ENCODE measurements around the gene IGSF8.
A peak's percentile ranks its signal among the peaks of the same experiment; 100 is the strongest.

The IGSF8 gene

DNA sequence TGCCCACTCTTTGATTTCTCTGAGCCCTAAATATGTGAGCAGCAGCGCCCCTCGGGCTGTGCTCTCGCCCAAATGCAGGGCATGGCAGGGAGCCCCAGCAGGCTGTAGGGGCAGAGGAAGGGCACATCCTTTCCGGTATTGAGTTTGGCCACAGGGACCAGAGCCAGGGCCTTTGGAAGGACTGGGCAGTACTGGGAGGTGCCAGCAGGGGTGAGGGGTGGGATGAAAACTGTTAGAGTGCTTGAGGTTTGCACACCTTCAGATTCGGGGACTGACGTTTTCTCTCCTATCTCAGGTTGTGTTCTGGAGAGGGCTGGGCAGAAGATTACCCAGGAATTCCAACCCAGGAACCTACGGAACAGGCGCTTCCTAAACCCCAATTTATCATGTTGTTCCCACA is 15.0 kb upstream of the IGSF8 start:
- Histone ChIP-seq H3K36me3 (ENCODE audit: control insufficient read depth in 2 of 2, insufficient read depth in 1 of 2, low read length in 2 of 2) (no peaks in the 10 kb centered on the region), H3K4me1 (ENCODE audit: control insufficient read depth, insufficient read depth, low read length) (no peaks in the 10 kb centered on the region), H3K27ac (ENCODE audit: extremely low read depth, low read depth, low read length) (no peak overlapping the region), H3K4me3 (ENCODE audit: low read depth, low read length) (no peak overlapping the region), H3K9me3 (ENCODE audit: control insufficient read depth, insufficient read depth, low read depth, low read length) (no peaks in the 10 kb centered on the region)
- TF ChIP-seq ZNF776 (tag by site-specific recombination; IDR thresholded peaks at IDR 0.05; ENCODE audit: borderline replicate concordance) (no peak), IKZF3 (tag by site-specific recombination; IDR thresholded peaks at IDR 0.05) (no peak), ZNF596 (tag by site-specific recombination; IDR thresholded peaks at IDR 0.05) (no peak), KLF10 (tag by site-specific recombination; IDR thresholded peaks at IDR 0.05) (no peak), ZNF292 (tag by site-specific recombination; IDR thresholded peaks at IDR 0.05; ENCODE audit: borderline replicate concordance, low read depth) (no peak), TCF7L2 (IDR thresholded peaks at IDR 0.05; ENCODE audit: borderline replicate concordance, low read depth, low read length) (no peak), ZNF366 (tag by site-specific recombination; conservative IDR thresholded peaks at IDR 0.05) (no peak), ZNF214 (tag by site-specific recombination; IDR thresholded peaks at IDR 0.05; ENCODE audit: borderline replicate concordance) (no peak), REPIN1 (tag by site-specific recombination; IDR thresholded peaks at IDR 0.05; ENCODE audit: low read depth) (no peak), ZNF791 (tag by site-specific recombination; IDR thresholded peaks at IDR 0.05) (no peak), MEIS1 (CRISPR knock-in tag; IDR thresholded peaks at IDR 0.05; ENCODE audit: borderline replicate concordance) (no peak), KLF16 (tag by site-specific recombination; IDR thresholded peaks at IDR 0.05) (no peak), ZNF555 (tag by site-specific recombination; conservative IDR thresholded peaks at IDR 0.05) (no peak), YY2 (tag by site-specific recombination; IDR thresholded peaks at IDR 0.05) (no peak), ZNF473 (tag by site-specific recombination; IDR thresholded peaks at IDR 0.05) (no peak)
- TF ChIP-seq, protein P1, sequence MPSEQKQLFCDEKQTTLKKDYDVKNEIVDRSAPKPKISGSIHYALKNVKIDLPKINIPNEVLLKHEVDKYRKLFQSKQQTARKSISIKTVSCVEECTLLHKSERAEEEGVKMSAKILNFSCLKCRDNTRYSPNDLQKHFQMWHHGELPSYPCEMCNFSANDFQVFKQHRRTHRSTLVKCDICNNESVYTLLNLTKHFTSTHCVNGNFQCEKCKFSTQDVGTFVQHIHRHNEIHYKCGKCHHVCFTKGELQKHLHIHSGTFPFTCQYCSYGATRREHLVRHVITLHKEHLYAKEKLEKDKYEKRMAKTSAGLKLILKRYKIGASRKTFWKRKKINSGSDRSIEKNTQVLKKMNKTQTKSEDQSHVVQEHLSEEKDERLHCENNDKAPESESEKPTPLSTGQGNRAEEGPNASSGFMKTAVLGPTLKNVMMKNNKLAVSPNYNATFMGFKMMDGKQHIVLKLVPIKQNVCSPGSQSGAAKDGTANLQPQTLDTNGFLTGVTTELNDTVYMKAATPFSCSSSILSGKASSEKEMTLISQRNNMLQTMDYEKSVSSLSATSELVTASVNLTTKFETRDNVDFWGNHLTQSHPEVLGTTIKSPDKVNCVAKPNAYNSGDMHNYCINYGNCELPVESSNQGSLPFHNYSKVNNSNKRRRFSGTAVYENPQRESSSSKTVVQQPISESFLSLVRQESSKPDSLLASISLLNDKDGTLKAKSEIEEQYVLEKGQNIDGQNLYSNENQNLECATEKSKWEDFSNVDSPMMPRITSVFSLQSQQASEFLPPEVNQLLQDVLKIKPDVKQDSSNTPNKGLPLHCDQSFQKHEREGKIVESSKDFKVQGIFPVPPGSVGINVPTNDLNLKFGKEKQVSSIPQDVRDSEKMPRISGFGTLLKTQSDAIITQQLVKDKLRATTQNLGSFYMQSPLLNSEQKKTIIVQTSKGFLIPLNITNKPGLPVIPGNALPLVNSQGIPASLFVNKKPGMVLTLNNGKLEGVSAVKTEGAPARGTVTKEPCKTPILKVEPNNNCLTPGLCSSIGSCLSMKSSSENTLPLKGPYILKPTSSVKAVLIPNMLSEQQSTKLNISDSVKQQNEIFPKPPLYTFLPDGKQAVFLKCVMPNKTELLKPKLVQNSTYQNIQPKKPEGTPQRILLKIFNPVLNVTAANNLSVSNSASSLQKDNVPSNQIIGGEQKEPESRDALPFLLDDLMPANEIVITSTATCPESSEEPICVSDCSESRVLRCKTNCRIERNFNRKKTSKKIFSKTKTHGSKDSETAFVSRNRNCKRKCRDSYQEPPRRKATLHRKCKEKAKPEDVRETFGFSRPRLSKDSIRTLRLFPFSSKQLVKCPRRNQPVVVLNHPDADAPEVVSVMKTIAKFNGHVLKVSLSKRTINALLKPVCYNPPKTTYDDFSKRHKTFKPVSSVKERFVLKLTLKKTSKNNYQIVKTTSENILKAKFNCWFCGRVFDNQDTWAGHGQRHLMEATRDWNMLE (tag by site-specific recombination; conservative IDR thresholded peaks at IDR 0.05; ENCODE audit: low read depth): no peak
- TF ChIP-seq, protein P2, sequence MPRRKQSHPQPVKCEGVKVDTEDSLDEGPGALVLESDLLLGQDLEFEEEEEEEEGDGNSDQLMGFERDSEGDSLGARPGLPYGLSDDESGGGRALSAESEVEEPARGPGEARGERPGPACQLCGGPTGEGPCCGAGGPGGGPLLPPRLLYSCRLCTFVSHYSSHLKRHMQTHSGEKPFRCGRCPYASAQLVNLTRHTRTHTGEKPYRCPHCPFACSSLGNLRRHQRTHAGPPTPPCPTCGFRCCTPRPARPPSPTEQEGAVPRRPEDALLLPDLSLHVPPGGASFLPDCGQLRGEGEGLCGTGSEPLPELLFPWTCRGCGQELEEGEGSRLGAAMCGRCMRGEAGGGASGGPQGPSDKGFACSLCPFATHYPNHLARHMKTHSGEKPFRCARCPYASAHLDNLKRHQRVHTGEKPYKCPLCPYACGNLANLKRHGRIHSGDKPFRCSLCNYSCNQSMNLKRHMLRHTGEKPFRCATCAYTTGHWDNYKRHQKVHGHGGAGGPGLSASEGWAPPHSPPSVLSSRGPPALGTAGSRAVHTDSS (tag by site-specific recombination; IDR thresholded peaks at IDR 0.05): no peak
- TF ChIP-seq, protein P3, sequence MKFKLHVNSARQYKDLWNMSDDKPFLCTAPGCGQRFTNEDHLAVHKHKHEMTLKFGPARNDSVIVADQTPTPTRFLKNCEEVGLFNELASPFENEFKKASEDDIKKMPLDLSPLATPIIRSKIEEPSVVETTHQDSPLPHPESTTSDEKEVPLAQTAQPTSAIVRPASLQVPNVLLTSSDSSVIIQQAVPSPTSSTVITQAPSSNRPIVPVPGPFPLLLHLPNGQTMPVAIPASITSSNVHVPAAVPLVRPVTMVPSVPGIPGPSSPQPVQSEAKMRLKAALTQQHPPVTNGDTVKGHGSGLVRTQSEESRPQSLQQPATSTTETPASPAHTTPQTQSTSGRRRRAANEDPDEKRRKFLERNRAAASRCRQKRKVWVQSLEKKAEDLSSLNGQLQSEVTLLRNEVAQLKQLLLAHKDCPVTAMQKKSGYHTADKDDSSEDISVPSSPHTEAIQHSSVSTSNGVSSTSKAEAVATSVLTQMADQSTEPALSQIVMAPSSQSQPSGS (tag by site-specific recombination; IDR thresholded peaks at IDR 0.05; ENCODE audit: low read depth): no peak
- POLR2A ChIA-PET: no interaction called here
- CTCF ChIA-PET: interaction anchor here (0.5 to 0.6 kb wide), 2 partner anchors 35 to 177 kb away, joined by 3 to 5 read pairs; no protein-coding TSS in a partner anchor

DNA sequence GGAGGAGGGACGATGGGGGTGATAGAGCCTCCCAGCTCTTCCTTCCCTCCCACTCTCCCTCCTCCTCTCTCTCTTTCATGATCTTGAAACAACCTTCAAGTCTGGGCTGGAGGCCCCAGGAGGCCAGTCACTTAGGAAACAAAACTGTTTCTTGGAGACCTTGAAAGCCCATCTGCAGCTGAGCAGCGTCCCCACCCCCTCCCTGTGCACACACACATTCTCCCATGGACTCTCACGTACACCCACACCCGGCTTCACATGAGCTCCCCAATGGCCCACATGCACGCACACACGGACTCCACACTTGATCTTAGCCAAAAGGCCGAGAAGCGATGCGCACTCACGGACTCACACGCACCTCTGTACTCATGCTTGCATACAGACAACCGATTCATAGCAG is 13.9 kb upstream of the IGSF8 start:
- Histone ChIP-seq H3K4me1 (ENCODE audit: control insufficient read depth, insufficient read depth, low read length) (no peaks in the 10 kb centered on the region), H3K36me3 (ENCODE audit: control insufficient read depth in 2 of 2, insufficient read depth in 1 of 2, low read length in 2 of 2) (no peaks in the 10 kb centered on the region), H3K9me3 (ENCODE audit: control insufficient read depth, insufficient read depth, low read depth, low read length) (no peaks in the 10 kb centered on the region), H3K4me3 (ENCODE audit: low read depth, low read length) (no peak overlapping the region), H3K27ac (ENCODE audit: extremely low read depth, low read depth, low read length) (no peak overlapping the region)
- ChIA-PET CTCF (interaction anchor here (0.5 to 1.2 kb wide), 4 partner anchors 10 to 176 kb away, joined by 3 to 9 read pairs (median 3); no protein-coding TSS in a partner anchor), POLR2A (no interaction called here)
- TF ChIP-seq ZFHX2 (tag by site-specific recombination; conservative IDR thresholded peaks at IDR 0.05): peak; percentile 34; the same call in 1 of the 2 replicates
- TF ChIP-seq, protein P4, sequence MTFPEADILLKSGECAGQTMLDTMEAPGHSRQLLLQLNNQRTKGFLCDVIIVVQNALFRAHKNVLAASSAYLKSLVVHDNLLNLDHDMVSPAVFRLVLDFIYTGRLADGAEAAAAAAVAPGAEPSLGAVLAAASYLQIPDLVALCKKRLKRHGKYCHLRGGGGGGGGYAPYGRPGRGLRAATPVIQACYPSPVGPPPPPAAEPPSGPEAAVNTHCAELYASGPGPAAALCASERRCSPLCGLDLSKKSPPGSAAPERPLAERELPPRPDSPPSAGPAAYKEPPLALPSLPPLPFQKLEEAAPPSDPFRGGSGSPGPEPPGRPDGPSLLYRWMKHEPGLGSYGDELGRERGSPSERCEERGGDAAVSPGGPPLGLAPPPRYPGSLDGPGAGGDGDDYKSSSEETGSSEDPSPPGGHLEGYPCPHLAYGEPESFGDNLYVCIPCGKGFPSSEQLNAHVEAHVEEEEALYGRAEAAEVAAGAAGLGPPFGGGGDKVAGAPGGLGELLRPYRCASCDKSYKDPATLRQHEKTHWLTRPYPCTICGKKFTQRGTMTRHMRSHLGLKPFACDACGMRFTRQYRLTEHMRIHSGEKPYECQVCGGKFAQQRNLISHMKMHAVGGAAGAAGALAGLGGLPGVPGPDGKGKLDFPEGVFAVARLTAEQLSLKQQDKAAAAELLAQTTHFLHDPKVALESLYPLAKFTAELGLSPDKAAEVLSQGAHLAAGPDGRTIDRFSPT (tag by site-specific recombination; IDR thresholded peaks at IDR 0.05): no peak
